KOPT-K1 (cell line): ENCODE results near the gene TUSC2.
"Not testable (repeated sequence)": the region's sequence is repeated elsewhere in the genome, so short reads cannot be mapped to it uniquely, and the experiment has no call there.

Source experiments
- H3K27ac ChIP-seq: fragments of 200-600 bp; sonication (generic); 2 replicates; pipeline ENCODE4 v1.5.1; 2016; ENCODE audit warnings: antibody characterized with exemption, mild to moderate bottlenecking, low read depth, low read length; ENCODE audit not compliant: poor library complexity, severe bottlenecking
- H3K36me3 ChIP-seq: fragments of 200-600 bp; sonication (generic); 2 replicates; pipeline ENCODE4 v1.5.1; 2017; ENCODE audit warnings: antibody characterized with exemption, mild to moderate bottlenecking, low read length, moderate library complexity; ENCODE audit not compliant: insufficient read depth
- H3K9me3 ChIP-seq: fragments of 200-600 bp; sonication (generic); 2 replicates; pipeline ENCODE4 v1.5.1; 2017; ENCODE audit warnings: antibody characterized with exemption, low read length, mild to moderate bottlenecking; ENCODE audit not compliant: insufficient read depth, poor library complexity, severe bottlenecking

The TUSC2 gene

DNA sequence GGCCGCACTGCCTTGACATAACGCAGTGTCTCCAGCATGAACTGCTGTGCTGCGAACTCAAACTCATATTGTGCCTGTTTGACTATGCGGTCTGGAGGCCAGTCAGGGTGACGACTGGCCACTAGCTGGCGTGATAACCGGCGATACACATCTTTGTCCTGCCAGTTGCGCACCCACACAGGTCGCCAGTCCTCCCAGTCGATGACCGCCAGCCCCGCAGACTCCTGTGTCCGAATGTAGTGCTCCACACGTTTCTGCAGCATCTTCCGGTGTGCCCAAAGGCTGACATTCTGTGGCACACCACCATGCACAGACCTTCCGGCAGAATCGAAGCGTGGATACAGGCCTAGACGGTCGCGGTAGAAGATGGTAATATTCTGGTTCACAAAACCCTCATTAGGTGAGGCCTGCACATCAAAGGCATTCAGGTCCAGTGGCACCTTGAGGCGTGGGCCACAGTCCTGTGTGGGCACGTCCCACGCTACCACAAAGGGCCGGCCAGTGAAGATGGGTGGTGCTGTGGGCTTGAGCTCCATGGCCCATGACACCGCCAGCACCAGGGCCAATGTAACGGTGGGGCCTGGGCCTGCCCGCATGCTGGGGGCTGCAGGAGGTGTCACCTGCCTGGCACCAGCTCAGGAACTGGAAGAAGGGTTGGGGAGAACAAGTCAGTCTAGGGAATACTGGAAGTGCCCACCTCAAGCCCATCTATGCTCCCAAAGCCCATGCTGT, 8.0 kb downstream of the TUSC2 start:
- H3K27ac ChIP-seq: peak overlapping the region; percentile 96
- peaks cover 54% of the 10 kb centered on the region for H3K36me3 ChIP-seq
- no peaks in the 10 kb centered on the region for H3K9me3 ChIP-seq

DNA sequence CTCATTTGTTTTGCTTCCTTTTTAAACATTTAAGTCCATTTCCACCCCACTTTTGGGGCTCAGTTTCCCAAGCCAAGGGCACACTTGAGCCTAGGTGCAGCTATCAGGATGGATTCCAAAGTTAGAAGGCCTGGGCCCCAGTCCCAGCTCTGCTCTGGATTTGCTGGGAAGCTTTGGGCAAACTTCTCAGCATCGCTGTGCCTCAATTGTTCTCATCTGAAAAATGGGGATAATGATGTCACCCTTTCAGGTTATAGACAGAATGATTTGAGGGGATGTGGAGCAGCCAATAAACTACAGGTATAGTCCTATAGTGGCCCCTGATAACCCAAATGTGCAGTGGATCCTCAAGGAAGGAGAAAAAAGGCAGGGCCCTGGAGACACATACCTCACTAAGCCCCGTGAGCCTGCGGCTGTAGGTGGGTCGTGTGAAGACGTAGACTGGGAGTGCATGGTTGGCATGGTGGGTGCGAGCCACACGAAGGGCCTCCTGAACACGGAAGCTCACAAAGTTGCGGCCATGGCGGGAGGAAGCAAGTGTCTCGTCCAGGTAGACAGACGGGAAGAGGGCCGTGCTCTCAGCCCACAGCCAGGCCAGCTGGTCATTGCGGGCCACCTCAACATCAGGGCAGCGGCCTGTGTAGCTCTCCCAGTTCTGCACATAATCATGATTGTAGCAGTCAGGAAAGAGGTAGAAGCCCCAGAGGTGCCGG, 8.7 kb downstream of the TUSC2 start:
- H3K27ac ChIP-seq: no peak overlapping the region
- peaks cover 46% of the 10 kb centered on the region for H3K36me3 ChIP-seq
- no peaks in the 10 kb centered on the region for H3K9me3 ChIP-seq

DNA sequence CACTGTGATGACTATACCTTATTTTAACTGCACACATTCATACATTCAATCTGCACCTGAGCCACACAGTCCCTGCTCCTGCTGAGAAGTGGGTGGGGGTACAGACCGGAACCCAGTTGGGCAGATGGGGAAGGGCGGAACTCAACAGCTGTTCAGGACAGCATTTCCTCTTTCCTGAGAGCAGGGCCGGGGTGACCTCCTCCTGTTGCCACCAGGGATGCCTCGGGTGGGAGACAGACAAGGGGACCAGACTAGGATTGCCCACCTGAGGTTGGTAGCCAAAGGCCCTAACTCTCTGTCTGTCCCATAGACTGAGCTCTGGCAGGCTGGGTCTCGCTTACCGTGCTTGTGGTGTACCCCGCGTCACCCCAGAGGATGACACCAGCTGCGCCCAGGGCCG, 9.4 kb downstream of the TUSC2 start:
- Histone ChIP-seq H3K9me3 (no peaks in the 10 kb centered on the region), H3K36me3 (peaks cover 39% of the 10 kb centered on the region; the same call in 1 of the 2 replicates), H3K27ac (no peak overlapping the region)

GRCh38 chr3:50318163-50318562, 9.9 kb downstream of the TUSC2 start:
- H3K27ac ChIP-seq: no peak overlapping the region
- peaks cover 35% of the 10 kb centered on the region; the same call in 1 of the 2 replicates for H3K36me3 ChIP-seq
- no peaks in the 10 kb centered on the region for H3K9me3 ChIP-seq

DNA sequence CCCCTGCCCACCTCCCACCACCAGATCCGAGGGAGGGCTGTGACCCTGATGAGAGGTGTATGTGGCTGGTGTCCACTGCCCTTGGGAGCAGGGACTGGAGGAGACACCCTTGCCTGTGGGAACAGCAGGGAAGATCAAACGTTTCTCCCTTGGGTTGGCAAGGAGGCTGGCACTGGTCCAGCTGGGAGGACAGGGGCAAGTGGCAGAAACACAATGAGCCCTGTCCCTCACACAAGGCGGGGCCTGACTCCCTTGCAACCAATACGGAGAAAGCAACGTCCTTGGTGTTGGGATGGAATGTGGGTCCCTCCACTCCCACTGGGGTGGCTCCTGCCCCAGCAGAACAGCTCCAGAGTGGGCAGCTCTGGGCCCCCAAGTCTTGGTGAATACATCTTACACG, 10.7 kb downstream of the TUSC2 start:
- H3K9me3 ChIP-seq: no peaks in the 10 kb centered on the region
- H3K36me3 ChIP-seq: peaks cover 35% of the 10 kb centered on the region; the same call in 1 of the 2 replicates
- H3K27ac ChIP-seq: no peak overlapping the region

- peaks cover 35% of the 10 kb centered on the region; the same call in 1 of the 2 replicates for H3K36me3 ChIP-seq
- H3K27ac ChIP-seq: no peak overlapping the region
- no peaks in the 10 kb centered on the region for H3K9me3 ChIP-seq
These were observed 11.3 kb downstream of the TUSC2 start for GRCh38 chr3:50316657-50317242.

GRCh38 chr3:50314816-50315215, 13.2 kb downstream of the TUSC2 start:
- H3K9me3 ChIP-seq: peaks cover 2% of the 10 kb centered on the region
- no peak overlapping the region for H3K27ac ChIP-seq
- peaks cover 35% of the 10 kb centered on the region; the same call in 1 of the 2 replicates for H3K36me3 ChIP-seq

DNA sequence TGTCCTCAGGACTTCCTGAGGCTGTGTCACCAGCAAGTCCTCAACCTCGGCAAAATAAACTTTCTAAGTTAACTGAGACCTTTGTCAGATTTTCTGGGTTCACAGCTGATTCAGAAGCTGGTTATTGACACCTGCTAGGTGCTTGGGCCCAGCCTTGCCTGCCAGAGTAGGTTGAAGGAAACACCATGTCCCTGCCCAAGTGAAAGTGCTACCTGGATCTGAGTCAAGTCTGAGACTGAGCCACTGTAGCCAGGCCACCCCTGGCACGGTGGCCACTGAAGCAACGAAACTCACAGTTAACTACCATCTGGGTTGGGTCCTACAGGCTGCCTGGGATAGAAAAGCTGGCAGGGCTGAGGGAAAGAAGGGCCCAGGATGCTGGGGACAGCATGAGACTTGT, 13.7 kb downstream of the TUSC2 start:
- H3K9me3 ChIP-seq: peaks cover 6% of the 10 kb centered on the region
- peaks cover 31% of the 10 kb centered on the region; the same call in 1 of the 2 replicates for H3K36me3 ChIP-seq
- no peak overlapping the region for H3K27ac ChIP-seq

DNA sequence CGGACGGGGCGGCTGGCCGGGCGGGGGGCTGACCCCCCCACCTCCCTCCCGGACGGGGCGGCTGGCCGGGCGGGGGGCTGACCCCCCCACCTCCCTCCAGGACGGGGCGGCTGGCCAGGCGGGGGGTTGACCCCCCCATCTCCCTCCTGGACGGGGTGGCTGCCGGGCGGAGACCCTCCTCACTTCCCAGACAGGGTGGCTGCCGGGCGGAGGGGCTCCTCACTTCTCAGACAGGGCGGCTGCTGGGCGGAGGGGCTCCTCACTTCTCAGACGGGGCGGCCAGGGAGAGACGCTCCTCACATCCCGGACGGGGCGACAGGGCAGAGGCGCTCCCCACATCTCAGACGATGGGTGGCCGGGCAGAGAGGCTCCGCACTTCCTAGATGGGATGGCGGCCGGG, 16.0 kb downstream of the TUSC2 start:
- H3K36me3 ChIP-seq, H3K27ac ChIP-seq: not testable (repeated sequence)
- peaks cover 15% of the 10 kb centered on the region for H3K9me3 ChIP-seq

DNA sequence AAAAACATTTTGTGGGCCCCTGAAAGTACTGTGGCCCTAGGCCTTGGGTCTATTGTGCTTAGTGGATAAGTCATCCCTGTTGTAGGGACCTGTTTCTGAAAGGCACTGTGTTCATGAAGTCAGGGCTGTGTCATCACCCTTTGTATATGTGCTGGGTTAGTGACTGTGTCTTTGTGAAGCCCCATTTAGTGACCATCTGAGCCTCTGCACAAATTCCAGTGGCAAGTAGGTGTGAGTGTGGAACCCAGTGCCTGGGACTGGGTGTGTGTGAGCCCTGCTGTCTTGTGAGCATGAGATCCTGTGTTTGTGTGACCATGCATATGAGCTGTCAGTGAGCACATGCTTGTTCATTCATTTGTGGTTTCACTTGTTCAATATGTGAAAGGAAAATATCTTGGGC, 23.4 kb downstream of the TUSC2 start:
- H3K9me3 ChIP-seq: peaks cover 16% of the 10 kb centered on the region
- H3K27ac ChIP-seq: no peak overlapping the region
- H3K36me3 ChIP-seq: no peaks in the 10 kb centered on the region

DNA sequence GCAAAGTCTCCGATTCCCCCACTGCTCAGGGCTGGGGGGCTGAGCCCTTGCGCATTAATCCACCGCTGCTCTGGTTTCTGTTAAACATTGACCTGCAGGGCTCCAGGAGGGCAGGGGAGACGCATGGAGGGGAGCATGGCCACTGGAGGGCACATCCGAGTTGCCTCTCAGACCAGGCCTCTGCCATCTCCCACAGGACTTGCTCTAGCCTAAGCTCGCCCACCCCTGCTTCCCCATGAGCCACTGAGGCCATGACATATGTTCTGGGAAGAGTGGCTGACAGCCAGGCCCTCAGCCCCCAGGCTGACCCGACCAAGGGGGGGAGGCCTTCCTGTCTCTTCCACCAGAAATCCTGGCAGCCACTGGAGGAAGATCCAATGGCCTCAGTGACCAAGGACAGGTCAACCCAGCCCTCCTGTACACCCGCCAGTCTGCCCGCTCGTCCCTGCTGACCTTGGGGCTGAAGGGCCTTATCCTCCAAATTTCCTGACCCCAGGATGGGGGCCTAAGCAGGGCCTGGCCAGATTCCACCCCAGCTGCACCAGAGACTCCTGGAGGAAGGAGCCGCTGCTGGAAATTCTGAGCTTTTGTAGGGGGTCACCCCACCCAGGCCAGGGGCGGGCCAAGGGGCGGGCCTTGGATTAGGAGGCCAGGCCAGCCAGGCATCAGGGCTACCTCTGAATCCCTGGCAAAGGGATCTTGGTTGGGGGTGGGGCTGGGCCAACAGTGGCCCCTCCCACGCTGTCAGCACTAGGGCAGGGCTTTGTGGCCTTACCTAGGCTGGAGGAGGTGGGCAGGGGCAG, 24.8 kb downstream of the TUSC2 start, which contains the start of gene HYAL1:
HYAL1 (minus strand) TSS at position 562 of the 803 bp plus-strand sequence. CDS start 618 bp downstream, outside the sequence.
- Histone ChIP-seq H3K36me3 (no peaks in the 10 kb centered on the region), H3K9me3 (peaks cover 5% of the 10 kb centered on the region), H3K27ac (no peak within 1 kb of the TSS)

- H3K27ac ChIP-seq: no peak overlapping the region
- H3K9me3 ChIP-seq: peaks cover 5% of the 10 kb centered on the region
- no peaks in the 10 kb centered on the region for H3K36me3 ChIP-seq
These were observed 25.7 kb downstream of the TUSC2 start for GRCh38 chr3:50302095-50303012.

DNA sequence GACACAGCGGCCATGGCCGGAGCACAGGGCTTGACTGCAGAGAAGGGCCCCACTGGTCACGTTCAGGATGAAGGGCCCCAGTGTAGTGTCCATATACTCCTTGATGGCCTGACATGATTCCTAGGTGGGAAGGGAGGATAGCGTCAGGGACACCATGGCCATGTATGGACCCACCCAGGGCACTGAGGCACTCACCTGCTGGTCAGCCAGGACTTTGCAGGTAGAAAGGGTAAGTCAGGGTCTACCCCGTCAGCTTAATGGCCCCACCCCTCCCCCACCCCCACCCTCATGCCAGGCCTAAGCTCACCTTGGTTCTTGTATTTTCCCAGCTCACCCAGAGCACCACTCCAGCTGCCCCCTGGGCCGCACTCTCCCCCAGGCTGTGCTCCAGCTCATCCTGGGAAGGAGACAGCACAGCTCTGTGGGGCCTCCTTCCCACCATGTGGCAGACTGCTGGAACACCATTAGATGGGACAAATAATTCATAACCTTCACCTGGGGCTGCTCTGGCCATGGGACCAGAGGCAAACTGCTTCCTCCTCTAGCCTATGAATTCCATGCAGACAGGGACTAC, 27.3 kb downstream of the TUSC2 start:
- Histone ChIP-seq H3K36me3 (no peaks in the 10 kb centered on the region), H3K9me3 (no peaks in the 10 kb centered on the region), H3K27ac (no peak overlapping the region)
